Measurements from ENCODE around the gene PIGQ. TPM values are rescaled to one million over a fixed set of nuclear protein-coding genes. Genes with fewer than 3 reads are reported as not detected.

Gene PIGQ
- total and polyA plus RNA-seq, 2 of the 8 experiments (the other 6 are each of a cell fraction or from before 2014, with no cell fraction given), result 36.0 to 49.2 TPM

DNA sequence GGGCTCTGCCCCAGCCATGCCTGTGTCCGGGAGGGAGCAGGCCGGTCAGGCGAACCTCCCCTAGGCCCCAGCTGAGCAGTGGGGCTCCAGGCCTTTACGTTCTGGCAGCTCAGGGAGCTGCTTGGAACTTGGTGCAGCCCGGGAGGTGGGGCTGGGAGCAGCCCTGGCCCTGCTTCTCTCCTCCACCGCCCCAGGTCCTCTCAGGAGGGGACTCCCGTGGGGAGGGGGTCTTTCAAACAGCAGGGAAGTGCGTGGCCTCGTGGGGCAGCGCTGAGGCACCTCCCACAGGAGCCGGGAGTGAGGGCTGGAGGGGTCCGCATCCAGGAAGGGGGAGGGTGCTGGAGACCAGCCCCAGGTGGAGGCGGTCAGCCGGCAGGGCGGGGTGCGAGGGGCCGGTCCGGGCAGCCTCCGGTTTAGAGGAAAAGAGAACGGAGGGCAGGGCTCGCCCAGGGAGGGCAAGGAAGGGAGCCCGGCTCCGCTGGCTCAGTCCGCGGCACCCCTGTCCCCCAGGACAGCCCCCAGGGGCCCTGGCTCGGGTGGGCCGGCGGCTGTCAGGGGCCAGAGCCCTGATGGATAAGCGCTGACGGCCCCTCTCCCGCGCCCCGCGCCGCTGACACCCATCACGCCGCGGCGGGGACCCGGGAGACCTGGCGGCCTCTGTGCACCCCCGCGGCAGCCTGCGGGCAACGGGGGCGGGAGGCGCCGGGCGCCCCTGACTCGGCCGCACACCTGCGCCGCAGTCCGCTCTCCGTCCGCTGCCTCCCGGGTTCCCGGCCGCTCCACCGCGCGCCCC is 10.2 kb upstream of the PIGQ start:
- H4K8ac ChIP-seq (ENCODE audit: extremely low read depth, insufficient read depth, low read length), result 0 out of 2 replicates have a peak overlapping the region, but pooled peaks have one; percentile 2
- no peaks in the 10 kb centered on the region; a peak in 1 of 8 replicates for H3K36me3 ChIP-seq (ENCODE audit: control insufficient read depth in 2 of 4, insufficient read depth in 4 of 4, low read length in 3 of 4)
- H2AFZ ChIP-seq (ENCODE audit: low read length), result no peak overlapping the region
- H3K9me3 ChIP-seq (ENCODE audit: insufficient read depth in 2 of 2, low read depth in 1 of 2, low read length in 1 of 2), result no peaks in the 10 kb centered on the region
- no peak overlapping the region for H4K5ac ChIP-seq (ENCODE audit: insufficient read length, low read depth, low read length)
- no peak overlapping the region for H3K9ac ChIP-seq (replicated peaks in 1 of 4; ENCODE audit: extremely low read depth in 1 of 4, low read depth in 3 of 4, low read length in 3 of 4)
- CTCF ChIA-PET (ENCODE audit: partially characterized antibody), result interaction anchor here (0.6 to 2.3 kb wide), 5 partner anchors 10 to 43 kb away, joined by 3 to 9 read pairs (median 4); no protein-coding TSS in a partner anchor
- H3K79me2 ChIP-seq (ENCODE audit: control insufficient read depth in 1 of 2, insufficient read depth in 2 of 2, low read length in 2 of 2), result no peaks in the 10 kb centered on the region
- H3K4me1 ChIP-seq (replicated peaks in 1 of 4; ENCODE audit: control insufficient read depth in 3 of 4, insufficient read depth in 4 of 4, low read length in 3 of 4), result peaks cover 0 to 10% (median 2%) of the 10 kb centered on the region in 4 experiments; a peak in 4 of 7 replicates
- H3K4me2 ChIP-seq (ENCODE audit: insufficient read depth in 1 of 2, low read depth in 2 of 2, low read length in 2 of 2), result peak overlapping the region; percentile 18 to 69; a peak in 3 of 4 replicates
- H4K91ac ChIP-seq (replicated peaks; ENCODE audit: insufficient read length, low read length), result no peak overlapping the region
- H2BK120ac ChIP-seq (replicated peaks; ENCODE audit: low read depth, low read length), result no peak overlapping the region
- no peak overlapping the region for H3K18ac ChIP-seq (ENCODE audit: extremely low read depth, low read length)
- peaks cover 0 to 3% of the 10 kb centered on the region in 2 experiments for H4K20me1 ChIP-seq (replicated peaks in 1 of 2; ENCODE audit: control insufficient read depth in 1 of 2, insufficient read depth in 2 of 2, low read length in 2 of 2)
- H3K14ac ChIP-seq (ENCODE audit: insufficient read length), result no peak overlapping the region
- peaks cover 22 to 40% (median 32%) of the 10 kb centered on the region in 4 experiments; a peak in 6 of 7 replicates for H3K27me3 ChIP-seq (replicated peaks in 1 of 4; ENCODE audit: control insufficient read depth in 3 of 4, extremely low read depth in 1 of 4, insufficient read depth in 3 of 4, low read length in 3 of 4)
- H3K79me1 ChIP-seq (ENCODE audit: low read depth, low read length), result no peaks in the 10 kb centered on the region; the same call in 1 of the 2 replicates
- no peak overlapping the region for H3K4ac ChIP-seq (replicated peaks; ENCODE audit: insufficient read length, low read depth, low read length)
- no peak overlapping the region for H2BK12ac ChIP-seq (ENCODE audit: low read depth, low read length)
- DNase-seq (ENCODE audit: low read depth in 1 of 2, low spot score in 2 of 2) (no peak), FAIRE-seq (no peak)
- H3K56ac ChIP-seq (replicated peaks; ENCODE audit: insufficient read length, low read depth, low read length), result no peak overlapping the region
- H3K23me2 ChIP-seq (ENCODE audit: low read depth, low read length), result peaks cover 9% of the 10 kb centered on the region
- H3K27ac ChIP-seq (ENCODE audit: low read depth, low read length), result no peak overlapping the region
- H3K23ac ChIP-seq (ENCODE audit: insufficient read length), result no peak overlapping the region
- H2BK20ac ChIP-seq (ENCODE audit: low read length), result no peak overlapping the region
- peak overlapping the region; percentile 8 to 55 (median 22); a peak in 7 of 8 replicates for H3K4me3 ChIP-seq (ENCODE audit: extremely low read depth in 1 of 4, insufficient read depth in 2 of 4, low read depth in 3 of 4, low read length in 4 of 4)
- POLR2A ChIA-PET (ENCODE audit: partially characterized antibody), result interaction anchor here (0.7 to 1.3 kb wide), 3 partner anchors 9 to 26 kb away, joined by 3 read pairs; no protein-coding TSS in a partner anchor
- no peak overlapping the region for H2BK5ac ChIP-seq (ENCODE audit: low read depth, low read length)
- 22% methylated on average over 17 of the region's 62 CpGs; no CpG with 5 or more reads in 1 of the 2 experiments for WGBS, 2 experiments (ENCODE audit: extremely low coverage in 1 of 2, insufficient coverage in 1 of 2, insufficient read length in 1 of 2, insufficient replicate concordance in 2 of 2, low coverage in 1 of 2, low lambda C conversion rate in 2 of 2, missing lambda C conversion rate in 1 of 2)
- H2AK5ac ChIP-seq (ENCODE audit: low read depth, low read length), result no peak overlapping the region
- H2BK15ac ChIP-seq (ENCODE audit: low read length), result no peak overlapping the region
- TF ChIP-seq TBP (IDR thresholded peaks at IDR 0.05; ENCODE audit: low read depth, low read length) (no peak), PHF8 (conservative IDR thresholded peaks at IDR 0.05; ENCODE audit: low read depth, low read length) (no peak), SIN3A (conservative IDR thresholded peaks at IDR 0.05 in 1 of 2, IDR thresholded peaks at IDR 0.05 in 1 of 2; ENCODE audit: low read depth in 1 of 2, low read length in 2 of 2) (no peak), POLR2A (IDR thresholded peaks at IDR 0.05; ENCODE audit: control extremely low read depth in 1 of 2, low read depth in 2 of 2, low read length in 2 of 2) (no peak), CEBPB (IDR thresholded peaks at IDR 0.05; ENCODE audit: low read depth, low read length) (no peak), YY1 (IDR thresholded peaks at IDR 0.05; ENCODE audit: low read depth, low read length) (no peak), SP1 (IDR thresholded peaks at IDR 0.05; ENCODE audit: low read depth, low read length) (no peak)
- TF ChIP-seq, protein P1, sequence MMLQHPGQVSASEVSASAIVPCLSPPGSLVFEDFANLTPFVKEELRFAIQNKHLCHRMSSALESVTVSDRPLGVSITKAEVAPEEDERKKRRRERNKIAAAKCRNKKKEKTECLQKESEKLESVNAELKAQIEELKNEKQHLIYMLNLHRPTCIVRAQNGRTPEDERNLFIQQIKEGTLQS (IDR thresholded peaks at IDR 0.05; ENCODE audit: insufficient read depth, low read depth, low read length), result no peak
- TF ChIP-seq, protein P2, sequence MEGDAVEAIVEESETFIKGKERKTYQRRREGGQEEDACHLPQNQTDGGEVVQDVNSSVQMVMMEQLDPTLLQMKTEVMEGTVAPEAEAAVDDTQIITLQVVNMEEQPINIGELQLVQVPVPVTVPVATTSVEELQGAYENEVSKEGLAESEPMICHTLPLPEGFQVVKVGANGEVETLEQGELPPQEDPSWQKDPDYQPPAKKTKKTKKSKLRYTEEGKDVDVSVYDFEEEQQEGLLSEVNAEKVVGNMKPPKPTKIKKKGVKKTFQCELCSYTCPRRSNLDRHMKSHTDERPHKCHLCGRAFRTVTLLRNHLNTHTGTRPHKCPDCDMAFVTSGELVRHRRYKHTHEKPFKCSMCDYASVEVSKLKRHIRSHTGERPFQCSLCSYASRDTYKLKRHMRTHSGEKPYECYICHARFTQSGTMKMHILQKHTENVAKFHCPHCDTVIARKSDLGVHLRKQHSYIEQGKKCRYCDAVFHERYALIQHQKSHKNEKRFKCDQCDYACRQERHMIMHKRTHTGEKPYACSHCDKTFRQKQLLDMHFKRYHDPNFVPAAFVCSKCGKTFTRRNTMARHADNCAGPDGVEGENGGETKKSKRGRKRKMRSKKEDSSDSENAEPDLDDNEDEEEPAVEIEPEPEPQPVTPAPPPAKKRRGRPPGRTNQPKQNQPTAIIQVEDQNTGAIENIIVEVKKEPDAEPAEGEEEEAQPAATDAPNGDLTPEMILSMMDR (IDR thresholded peaks at IDR 0.05; ENCODE audit: control extremely low read depth in 1 of 3, insufficient read depth in 1 of 3, low read depth in 1 of 3, low read length in 3 of 3), result no peak

Measured in H1 (cell line).